ENCODE results near the gene SPTA1. TPM values are rescaled to one million over a fixed set of nuclear protein-coding genes. Genes with fewer than 3 reads are reported as not detected.

SPTA1 gene
- total and polyA plus RNA-seq, 12 donors, result under 0.01 to 2.8 (median 0.19) TPM; not detected in 7

- H3K9me3 ChIP-seq (replicated peaks in 1 of 3), result no peaks in the 10 kb centered on the region
- no peak overlapping the region for H3K27ac ChIP-seq
- H3K4me3 ChIP-seq, result no peak overlapping the region
- no peaks in the 10 kb centered on the region for H3K27me3 ChIP-seq
- TF ChIP-seq POLR2A (IDR thresholded peaks at IDR 0.05) (no peak), CTCF (IDR thresholded peaks at IDR 0.05) (no peak)
- intact Hi-C loops (cut with DNase I), result no loop called here
- 81 to 89% (median 87%) methylated on average over 1 of the region's 1 CpG for WGBS, 4 donors
- no peak for DNase-seq
- H3K36me3 ChIP-seq (replicated peaks in 1 of 2), result no peaks in the 10 kb centered on the region
- H3K4me1 ChIP-seq (replicated peaks in 1 of 2), result no peaks in the 10 kb centered on the region
Observed at GRCh38 chr1:158572226-158572625, 114.3 kb downstream of the SPTA1 start.

GRCh38 chr1:158570480-158570879, 116.0 kb downstream of the SPTA1 start, which contains the start of gene OR6P1:
OR6P1 (minus strand) TSS chr1:158570580; CDS start chr1:158563604, 6,976 bp downstream.
- no peaks in the 10 kb centered on the region for H3K27me3 ChIP-seq
- H3K36me3 ChIP-seq (replicated peaks in 1 of 2), result no peaks in the 10 kb centered on the region
- no peak within 1 kb of the TSS for H3K27ac ChIP-seq
- DNase-seq, result no peak
- TF ChIP-seq CTCF (IDR thresholded peaks at IDR 0.05), result no peak
- TF ChIP-seq POLR2A (IDR thresholded peaks at IDR 0.05), result no peak
- intact Hi-C loops (cut with DNase I), result no loop called here
- H3K9me3 ChIP-seq (replicated peaks in 1 of 3), result no peaks in the 10 kb centered on the region
- WGBS, 4 donors, result 60 to 71% (median 66%) methylated on average over 3 of the region's 3 CpGs
- H3K4me3 ChIP-seq, result no peak within 1 kb of the TSS
- no peaks in the 10 kb centered on the region for H3K4me1 ChIP-seq (replicated peaks in 1 of 2)

- no peaks in the 10 kb centered on the region for H3K9me3 ChIP-seq (replicated peaks in 1 of 3)
- no peaks in the 10 kb centered on the region for H3K36me3 ChIP-seq (replicated peaks in 1 of 2)
- no peaks in the 10 kb centered on the region for H3K4me1 ChIP-seq (replicated peaks in 1 of 2)
- TF ChIP-seq CTCF (IDR thresholded peaks at IDR 0.05), result no peak
- no peak for TF ChIP-seq POLR2A (IDR thresholded peaks at IDR 0.05)
- intact Hi-C loops (cut with DNase I), result no loop called here
- no peak for DNase-seq
- 60 to 69% (median 66%) methylated on average over 2 of the region's 2 CpGs for WGBS, 4 donors
- no peak overlapping the region for H3K4me3 ChIP-seq
- no peaks in the 10 kb centered on the region for H3K27me3 ChIP-seq
- H3K27ac ChIP-seq, result no peak overlapping the region
Observed at GRCh38 chr1:158564608-158565007, 121.9 kb downstream of the SPTA1 start.

GRCh38 chr1:158563853-158564252, 122.7 kb downstream of the SPTA1 start:
- H3K27ac ChIP-seq, result no peak overlapping the region
- intact Hi-C loops (cut with DNase I), result no loop called here
- no peaks in the 10 kb centered on the region for H3K9me3 ChIP-seq (replicated peaks in 1 of 3)
- TF ChIP-seq CTCF (IDR thresholded peaks at IDR 0.05), result no peak
- TF ChIP-seq POLR2A (IDR thresholded peaks at IDR 0.05), result no peak
- no peak for DNase-seq
- no peaks in the 10 kb centered on the region for H3K36me3 ChIP-seq (replicated peaks in 1 of 2)
- WGBS, 4 donors, result 50 to 67% (median 65%) methylated on average over 2 of the region's 2 CpGs
- no peak overlapping the region for H3K4me3 ChIP-seq
- H3K27me3 ChIP-seq, result no peaks in the 10 kb centered on the region
- no peaks in the 10 kb centered on the region for H3K4me1 ChIP-seq (replicated peaks in 1 of 2)

Other genes with a start within 250 kb of the SPTA1 start
- gene OR10K1, start 224.9 kb downstream of the SPTA1 start, total RNA-seq, result not detected
- gene OR10K1, start 224.9 kb downstream of the SPTA1 start, polyA plus RNA-seq, result not detected
- not detected for gene OR10R2, start 214.5 kb downstream of the SPTA1 start, total RNA-seq
- gene OR10R2, start 214.5 kb downstream of the SPTA1 start, polyA plus RNA-seq, result not detected
- gene OR6Y1, start 132.3 kb downstream of the SPTA1 start, total RNA-seq, result not detected
- gene OR6Y1, start 132.3 kb downstream of the SPTA1 start, polyA plus RNA-seq, result not detected
- not detected for gene OR6P1, start 116.1 kb downstream of the SPTA1 start, total RNA-seq
- gene OR6P1, start 116.1 kb downstream of the SPTA1 start, polyA plus RNA-seq, result not detected
- not detected for gene OR10X1, start 106.8 kb downstream of the SPTA1 start, total RNA-seq
- gene OR10X1, start 106.8 kb downstream of the SPTA1 start, polyA plus RNA-seq, result not detected
- gene OR10Z1, start 81.4 kb downstream of the SPTA1 start, total RNA-seq, result not detected
- not detected for gene OR10Z1, start 81.4 kb downstream of the SPTA1 start, polyA plus RNA-seq
- not detected for gene OR6K2, start 13.9 kb upstream of the SPTA1 start, total RNA-seq
- not detected for gene OR6K2, start 13.9 kb upstream of the SPTA1 start, polyA plus RNA-seq
- gene OR6K3, start 34.0 kb upstream of the SPTA1 start, total RNA-seq, result not detected
- under 1 TPM in 1 of 3 donors, not detected in 2; 0.32 TPM for gene OR6K3, start 34.0 kb upstream of the SPTA1 start, polyA plus RNA-seq
- gene OR6K6, start 68.0 kb upstream of the SPTA1 start, total RNA-seq, result not detected
- not detected for gene OR6K6, start 68.0 kb upstream of the SPTA1 start, polyA plus RNA-seq
- gene OR6N1, start 85.5 kb upstream of the SPTA1 start, total RNA-seq, result not detected
- not detected for gene OR6N1, start 85.5 kb upstream of the SPTA1 start, polyA plus RNA-seq
- not detected for gene OR6N2, start 94.5 kb upstream of the SPTA1 start, total RNA-seq
- gene OR6N2, start 94.5 kb upstream of the SPTA1 start, polyA plus RNA-seq, result not detected
- gene MNDA, start 144.6 kb upstream of the SPTA1 start, total RNA-seq, result 10 to 100 TPM in 7 of 9 donors, 1 to 10 TPM in 2; 3.1 to 17.9 (median 14.5) TPM
- 10 to 100 TPM in 1 of 3 donors, 1 to 10 TPM in 2; 5.2 to 13.1 (median 5.7) TPM for gene MNDA, start 144.6 kb upstream of the SPTA1 start, polyA plus RNA-seq
- gene PYHIN1, start 244.8 kb upstream of the SPTA1 start, total RNA-seq, result 1 to 10 TPM in 2 of 9 donors, under 1 TPM in 6, not detected in 1; 0.11 to 2.8 (median 0.40) TPM
- under 1 TPM; 0.24 to 0.48 (median 0.32) TPM for gene PYHIN1, start 244.8 kb upstream of the SPTA1 start, polyA plus RNA-seq

Data from adrenal gland (tissue), 12 donors.